ENCODE results near the gene GNL3L. TPM values are rescaled to one million over a fixed set of nuclear protein-coding genes. Genes with fewer than 3 reads are reported as not detected.
"Not testable (repeated sequence)": the region's sequence is repeated elsewhere in the genome, so short reads cannot be mapped to it uniquely, and the experiment has no call there.

GNL3L gene
- total RNA-seq, 1 donor from 2014 or later: 70.5 TPM

DNA sequence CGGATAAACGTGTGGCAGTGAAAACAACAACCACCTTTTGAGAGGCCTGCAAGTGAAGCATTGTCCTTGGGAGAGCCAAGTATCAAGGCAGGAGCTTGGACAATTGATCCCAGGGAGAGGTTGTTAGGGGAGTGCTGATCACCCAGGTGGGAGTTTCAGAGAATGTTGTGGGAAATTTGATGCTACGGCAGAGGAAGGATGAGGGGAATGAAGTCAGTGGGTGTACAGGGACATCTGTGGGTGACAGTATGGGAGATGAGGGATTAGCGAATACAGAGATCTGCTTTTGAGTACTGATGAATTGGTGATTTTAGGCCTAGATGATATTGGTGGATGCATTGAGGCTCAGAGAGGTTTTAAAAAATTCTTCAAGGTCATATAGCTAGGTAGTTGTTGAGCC lies 4.3 kb downstream of the GNL3L start:
- CTCF ChIA-PET: no interaction called here
- Mint-ChIP-seq H3K27me3 (no peaks in the 10 kb centered on the region), H3K4me1 (peaks cover 41% of the 10 kb centered on the region), H3K36me3 (ENCODE audit: low read depth) (peaks cover 43% of the 10 kb centered on the region), H3K9me3 (no peaks in the 10 kb centered on the region), H3K27ac (no peak overlapping the region), H3K4me3 (no peak overlapping the region)
- POLR2A ChIA-PET: no interaction called here
- ATAC-seq (ENCODE audit: low read depth): no peak
- no peak for DNase-seq
- TF ChIP-seq CTCF (IDR thresholded peaks at IDR 0.05): no peak
- intact Hi-C loops (cut with micrococcal nuclease): loop anchor here (10.0 kb wide), 1 partner anchor 631 kb away; no protein-coding TSS in a partner anchor

DNA sequence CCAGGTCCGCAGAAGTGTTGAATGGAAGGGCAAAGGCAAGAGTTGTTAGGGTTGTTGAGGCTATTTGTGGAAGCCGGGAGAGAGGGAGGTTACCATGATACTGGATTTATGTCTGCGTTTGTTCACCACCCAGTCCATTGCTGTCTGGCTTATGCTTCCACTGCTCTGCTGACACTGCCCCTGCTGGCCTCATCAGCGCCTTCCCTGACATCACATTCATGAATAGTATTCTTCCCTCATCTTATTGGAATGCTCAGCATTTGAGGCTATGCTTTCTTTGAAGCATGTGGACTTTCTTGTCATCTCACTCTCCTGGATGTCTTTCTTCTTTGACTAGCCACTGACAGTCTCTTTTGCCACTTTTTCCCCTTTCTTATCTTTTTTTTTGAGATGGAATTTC lies 10.3 kb downstream of the GNL3L start:
- Mint-ChIP-seq H3K27me3 (no peaks in the 10 kb centered on the region), H3K4me1 (peaks cover 3% of the 10 kb centered on the region), H3K36me3 (ENCODE audit: low read depth) (peaks cover 63% of the 10 kb centered on the region), H3K4me3 (no peak overlapping the region), H3K27ac (no peak overlapping the region), H3K9me3 (no peaks in the 10 kb centered on the region)
- DNase-seq (no peak), ATAC-seq (ENCODE audit: low read depth) (no peak)
- no peak for TF ChIP-seq CTCF (IDR thresholded peaks at IDR 0.05)
- intact Hi-C loops (cut with micrococcal nuclease): no loop called here
- POLR2A ChIA-PET: no interaction called here
- CTCF ChIA-PET: no interaction called here

- H3K9me3 Mint-ChIP-seq; CTCF ChIA-PET; H3K4me3 Mint-ChIP-seq; DNase-seq; H3K27me3 Mint-ChIP-seq; H3K4me1 Mint-ChIP-seq; intact Hi-C loops (cut with micrococcal nuclease); ATAC-seq (ENCODE audit: low read depth); H3K27ac Mint-ChIP-seq; POLR2A ChIA-PET: not testable (repeated sequence)
- peaks cover 65% of the 10 kb centered on the region for H3K36me3 Mint-ChIP-seq (ENCODE audit: low read depth)
Observed at GRCh38 chrX:54542239-54542638, 12.2 kb downstream of the GNL3L start.

DNA sequence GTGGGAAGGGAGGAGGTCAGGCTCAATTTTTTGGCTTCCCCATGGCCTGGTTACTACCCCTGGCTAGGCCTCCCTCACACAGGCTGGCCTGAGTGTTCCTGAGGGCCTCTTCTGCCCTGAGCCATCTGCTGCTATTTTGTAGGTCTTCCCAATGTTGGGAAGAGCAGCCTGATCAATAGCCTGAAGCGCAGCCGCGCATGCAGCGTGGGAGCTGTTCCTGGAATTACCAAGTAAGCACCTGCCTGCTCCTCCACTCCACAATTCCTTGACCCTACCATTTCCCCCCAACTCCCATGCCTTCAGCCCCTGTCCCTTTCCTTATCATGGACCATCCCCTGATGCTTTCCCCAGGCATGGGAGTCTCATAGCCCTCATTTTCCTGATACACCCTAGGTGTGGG lies 20.8 kb downstream of the GNL3L start:
- Mint-ChIP-seq H3K4me3 (no peak overlapping the region), H3K9me3 (no peaks in the 10 kb centered on the region), H3K27me3 (no peaks in the 10 kb centered on the region), H3K27ac (no peak overlapping the region), H3K4me1 (no peaks in the 10 kb centered on the region), H3K36me3 (ENCODE audit: low read depth) (peaks cover 77% of the 10 kb centered on the region)
- ChIA-PET CTCF (no interaction called here), POLR2A (no interaction called here)
- ATAC-seq (ENCODE audit: low read depth): no peak
- no peak for TF ChIP-seq CTCF (IDR thresholded peaks at IDR 0.05)
- no peak for DNase-seq
- intact Hi-C loops (cut with micrococcal nuclease): no loop called here

DNA sequence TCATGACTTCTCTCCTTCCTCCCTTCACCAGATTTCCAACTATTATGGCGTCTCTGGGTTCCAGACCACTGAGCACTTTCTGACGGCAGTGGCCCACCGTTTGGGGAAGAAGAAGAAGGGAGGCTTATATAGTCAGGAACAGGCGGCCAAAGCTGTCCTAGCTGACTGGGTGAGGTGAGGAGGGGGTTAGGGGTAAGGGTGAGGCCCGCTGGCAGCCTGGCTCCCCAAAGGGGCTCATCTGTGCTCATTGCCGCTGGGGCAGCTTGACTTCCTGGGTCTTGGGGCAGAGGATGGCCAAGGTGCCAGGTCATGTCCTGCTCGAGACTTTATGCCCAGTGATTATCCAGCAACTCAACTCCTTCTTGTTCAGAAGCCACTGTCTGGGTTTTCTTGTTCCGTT lies 21.8 kb downstream of the GNL3L start:
- H3K27ac Mint-ChIP-seq: no peak overlapping the region
- ATAC-seq (ENCODE audit: low read depth) (no peak), DNase-seq (no peak)
- ChIA-PET CTCF (no interaction called here), POLR2A (no interaction called here)
- no peaks in the 10 kb centered on the region for H3K27me3 Mint-ChIP-seq
- peaks cover 82% of the 10 kb centered on the region for H3K36me3 Mint-ChIP-seq (ENCODE audit: low read depth)
- H3K4me3 Mint-ChIP-seq: no peak overlapping the region
- TF ChIP-seq CTCF (IDR thresholded peaks at IDR 0.05): no peak
- intact Hi-C loops (cut with micrococcal nuclease): no loop called here
- H3K4me1 Mint-ChIP-seq: no peaks in the 10 kb centered on the region
- H3K9me3 Mint-ChIP-seq: no peaks in the 10 kb centered on the region

DNA sequence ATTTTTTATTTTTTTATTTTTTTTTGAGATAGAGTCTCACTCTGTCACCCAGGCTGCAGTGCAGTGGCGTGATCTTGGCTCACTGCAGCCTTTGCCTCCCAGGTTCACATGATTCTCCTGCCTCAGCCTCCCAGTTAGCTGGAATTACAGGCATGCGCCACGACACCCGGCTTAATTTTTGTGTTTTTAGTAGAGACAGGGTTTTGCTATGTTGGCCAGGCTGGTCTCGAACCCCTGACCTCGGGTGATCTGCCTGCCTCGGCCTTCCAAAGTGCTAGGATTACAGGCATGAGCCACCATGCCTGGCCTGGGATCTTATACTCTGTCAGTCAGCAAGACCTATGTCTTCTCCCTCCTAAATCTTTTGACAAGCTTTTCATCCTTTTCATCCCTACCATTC lies 25.0 kb downstream of the GNL3L start:
- H3K9me3 Mint-ChIP-seq; ATAC-seq (ENCODE audit: low read depth); CTCF ChIA-PET; H3K4me1 Mint-ChIP-seq; DNase-seq; POLR2A ChIA-PET; H3K27ac Mint-ChIP-seq; H3K4me3 Mint-ChIP-seq; H3K27me3 Mint-ChIP-seq; intact Hi-C loops (cut with micrococcal nuclease): not testable (repeated sequence)
- peaks cover 77% of the 10 kb centered on the region for H3K36me3 Mint-ChIP-seq (ENCODE audit: low read depth)
